Activated CD4-positive, alpha-beta memory T cell treated with anti-CD3 and anti-CD28 coated beads, Interleukin-2, amount 10 ng/mL, durations not matched to agents 7 days and 5 days (primary cell): ENCODE data around the gene PPM1B. TPM values are rescaled to one million over a fixed set of nuclear protein-coding genes. Genes with fewer than 3 reads are reported as not detected.

ENCODE experiments used
- CTCF ChIA-PET: fragments of 350-600 bp; sonication (Branson Sonifier 250); formaldehyde crosslinking; loops from one replicate; lab custom pipeline; 2021; ENCODE audit warnings: antibody characterized with exemption, inconsistent platforms; lab: Charles Lee
- POLR2A ChIA-PET: fragments of 350-600 bp; sonication (Branson Sonifier 250); formaldehyde crosslinking; loops from one replicate; lab custom pipeline; 2021; ENCODE audit warnings: antibody characterized with exemption; lab: Charles Lee
- DNase-seq: peaks from one replicate; pipeline ENCODE4 v3.0.0-alpha.2; 2020
- H3K27ac Mint-ChIP-seq: one replicate; pipeline ENCODE4 v1.8.0; 2021; ENCODE audit warnings: mild to moderate bottlenecking, mixed read lengths
- H3K27me3 Mint-ChIP-seq: one replicate; pipeline ENCODE4 v1.8.0; 2021; ENCODE audit warnings: mixed read lengths
- H3K36me3 Mint-ChIP-seq: one replicate; pipeline ENCODE4 v1.8.0; 2021; ENCODE audit warnings: low read depth, mixed read lengths
- H3K4me1 Mint-ChIP-seq: one replicate; pipeline ENCODE4 v1.8.0; 2021; ENCODE audit warnings: mixed read lengths
- H3K4me3 Mint-ChIP-seq: one replicate; pipeline ENCODE4 v1.8.0; 2021; ENCODE audit warnings: mild to moderate bottlenecking, mixed read lengths
- H3K9me3 Mint-ChIP-seq: one replicate; pipeline ENCODE4 v1.8.0; 2021; ENCODE audit warnings: mixed read lengths
- total RNA-seq, 2 experiments: library from RNA; stranded (reverse); gene quantifications; one replicate each; pipeline ENCODE4 v1.2.3, GENCODE V29; 2021

Gene PPM1B
- total RNA-seq, 2 experiments from 2014 or later, result 57.0 to 60.9 TPM

DNA sequence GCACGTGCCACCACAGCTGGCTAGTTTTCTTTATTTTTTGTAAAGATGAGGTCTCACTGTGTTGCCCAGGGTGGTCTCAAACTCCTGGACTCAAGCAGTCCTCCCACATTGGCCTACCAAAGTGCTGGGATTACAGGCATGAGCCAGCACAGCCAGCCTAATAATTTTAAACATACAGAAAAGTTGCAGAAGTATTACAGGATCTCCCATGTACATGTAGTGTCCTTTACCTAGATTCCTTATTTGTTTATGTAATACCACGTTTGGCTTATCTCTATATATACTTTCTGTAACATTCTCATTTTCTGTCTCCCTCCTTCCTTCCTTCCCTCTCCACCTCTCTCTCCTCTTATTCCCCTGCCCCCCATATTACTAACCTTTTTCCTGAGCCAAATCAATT is 41.7 kb downstream of the PPM1B start:
- no peak for DNase-seq
- no peak overlapping the region for H3K27ac Mint-ChIP-seq
- peaks cover 14% of the 10 kb centered on the region for H3K4me1 Mint-ChIP-seq
- CTCF ChIA-PET, result no interaction called here
- no peaks in the 10 kb centered on the region for H3K27me3 Mint-ChIP-seq
- H3K36me3 Mint-ChIP-seq, result peaks cover 40% of the 10 kb centered on the region
- H3K9me3 Mint-ChIP-seq, result no peaks in the 10 kb centered on the region
- H3K4me3 Mint-ChIP-seq, result no peak overlapping the region
- POLR2A ChIA-PET, result no interaction called here

DNA sequence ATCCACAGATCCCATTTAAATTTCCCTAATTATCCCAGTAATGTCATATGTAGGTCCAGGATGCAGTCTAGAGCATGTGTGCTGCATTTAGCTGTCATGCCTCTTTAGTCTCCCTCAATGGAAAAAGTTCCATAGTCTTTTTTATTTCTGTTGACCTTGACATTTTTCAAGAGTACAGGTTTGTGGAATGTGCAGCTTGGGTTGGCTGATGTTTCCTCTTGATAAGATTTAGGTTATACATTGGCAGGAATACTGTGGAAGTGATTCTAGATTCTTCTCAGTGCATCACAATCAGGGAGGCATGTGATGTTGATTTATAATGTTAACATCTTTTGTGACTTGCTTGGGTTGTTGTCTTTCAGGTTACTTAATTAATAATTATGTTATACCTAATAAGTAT is 42.5 kb downstream of the PPM1B start:
- no peaks in the 10 kb centered on the region for H3K9me3 Mint-ChIP-seq
- peaks cover 47% of the 10 kb centered on the region for H3K36me3 Mint-ChIP-seq
- no peak for DNase-seq
- ChIA-PET POLR2A (no interaction called here), CTCF (no interaction called here)
- H3K27ac Mint-ChIP-seq, result no peak overlapping the region
- no peaks in the 10 kb centered on the region for H3K27me3 Mint-ChIP-seq
- peaks cover 11% of the 10 kb centered on the region for H3K4me1 Mint-ChIP-seq
- no peak overlapping the region for H3K4me3 Mint-ChIP-seq

GRCh38 chr2:44212302-44212701 is 43.6 kb downstream of the PPM1B start:
- no peaks in the 10 kb centered on the region for H3K27me3 Mint-ChIP-seq
- H3K36me3 Mint-ChIP-seq, result peaks cover 49% of the 10 kb centered on the region
- no peak overlapping the region for H3K27ac Mint-ChIP-seq
- H3K4me3 Mint-ChIP-seq, result no peak overlapping the region
- POLR2A ChIA-PET, result no interaction called here
- peaks cover 3% of the 10 kb centered on the region for H3K4me1 Mint-ChIP-seq
- CTCF ChIA-PET, result interaction anchor here (0.7 to 1.9 kb wide), 2 partner anchors 12 to 175 kb away, joined by 3 to 4 read pairs; no protein-coding TSS in a partner anchor
- H3K9me3 Mint-ChIP-seq, result no peaks in the 10 kb centered on the region
- no peak for DNase-seq

- Mint-ChIP-seq H3K27me3 (no peaks in the 10 kb centered on the region), H3K27ac (no peak overlapping the region), H3K9me3 (no peaks in the 10 kb centered on the region), H3K4me1 (no peaks in the 10 kb centered on the region), H3K36me3 (peaks cover 36% of the 10 kb centered on the region), H3K4me3 (no peak overlapping the region)
- no peak for DNase-seq
- CTCF ChIA-PET, result interaction anchor here (0.6 to 1.3 kb wide), 4 partner anchors 9 to 40 kb away, joined by 3 to 4 read pairs (median 4); no protein-coding TSS in a partner anchor
- POLR2A ChIA-PET, result no interaction called here
Measured at GRCh38 chr2:44215827-44216226, 47.2 kb downstream of the PPM1B start.

- POLR2A ChIA-PET, result interaction anchor here (0.6 kb wide), 1 partner anchor 38 kb away, joined by 3 read pairs; no protein-coding TSS in a partner anchor
- CTCF ChIA-PET, result interaction anchor here (0.7 to 1.5 kb wide), 2 partner anchors 20 to 131 kb away, joined by 3 to 4 read pairs; no protein-coding TSS in a partner anchor
- no peaks in the 10 kb centered on the region for H3K9me3 Mint-ChIP-seq
- DNase-seq, result no peak
- H3K36me3 Mint-ChIP-seq, result peaks cover 31% of the 10 kb centered on the region
- no peak overlapping the region for H3K27ac Mint-ChIP-seq
- no peaks in the 10 kb centered on the region for H3K27me3 Mint-ChIP-seq
- H3K4me3 Mint-ChIP-seq, result no peak overlapping the region
- no peaks in the 10 kb centered on the region for H3K4me1 Mint-ChIP-seq
Measured at GRCh38 chr2:44218771-44219170, 50.1 kb downstream of the PPM1B start.

GRCh38 chr2:44226753-44227152 is 58.1 kb downstream of the PPM1B start:
- Mint-ChIP-seq H3K4me1 (no peaks in the 10 kb centered on the region), H3K9me3 (no peaks in the 10 kb centered on the region), H3K27me3 (no peaks in the 10 kb centered on the region), H3K27ac (no peak overlapping the region), H3K36me3 (peaks cover 23% of the 10 kb centered on the region), H3K4me3 (no peak overlapping the region)
- ChIA-PET POLR2A (no interaction called here), CTCF (interaction anchor here (0.7 kb wide), 1 partner anchor 72 kb away, joined by 5 read pairs; no protein-coding TSS in a partner anchor)
- no peak for DNase-seq

- ChIA-PET POLR2A (no interaction called here), CTCF (no interaction called here)
- Mint-ChIP-seq H3K27me3 (no peaks in the 10 kb centered on the region), H3K4me1 (peaks cover 13% of the 10 kb centered on the region), H3K9me3 (no peaks in the 10 kb centered on the region), H3K27ac (no peak overlapping the region), H3K4me3 (no peak overlapping the region), H3K36me3 (peaks cover 26% of the 10 kb centered on the region)
- no peak for DNase-seq
Measured at GRCh38 chr2:44230378-44230777, 61.7 kb downstream of the PPM1B start.

GRCh38 chr2:44233450-44234128 is 64.9 kb downstream of the PPM1B start:
- no peaks in the 10 kb centered on the region for H3K27me3 Mint-ChIP-seq
- H3K27ac Mint-ChIP-seq, result no peak overlapping the region
- H3K9me3 Mint-ChIP-seq, result no peaks in the 10 kb centered on the region
- peaks cover 16% of the 10 kb centered on the region for H3K36me3 Mint-ChIP-seq
- no peak overlapping the region for H3K4me3 Mint-ChIP-seq
- H3K4me1 Mint-ChIP-seq, result peaks cover 31% of the 10 kb centered on the region
- POLR2A ChIA-PET, result no interaction called here
- CTCF ChIA-PET, result interaction anchor here (0.6 kb wide), 1 partner anchor 746 kb away, joined by 5 read pairs; no protein-coding TSS in a partner anchor
- no peak for DNase-seq

GRCh38 chr2:44237221-44237620 is 68.5 kb downstream of the PPM1B start:
- peaks cover 6% of the 10 kb centered on the region for H3K36me3 Mint-ChIP-seq
- peak; percentile 39 for DNase-seq
- peak overlapping the region; percentile 24 for H3K4me3 Mint-ChIP-seq
- peaks cover 30% of the 10 kb centered on the region for H3K4me1 Mint-ChIP-seq
- H3K9me3 Mint-ChIP-seq, result no peaks in the 10 kb centered on the region
- peak overlapping the region; percentile 74 for H3K27ac Mint-ChIP-seq
- no peaks in the 10 kb centered on the region for H3K27me3 Mint-ChIP-seq
- CTCF ChIA-PET, result interaction anchor here (1.1 to 2.5 kb wide), 2 partner anchors 9 to 149 kb away, joined by 3 to 6 read pairs; no protein-coding TSS in a partner anchor
- POLR2A ChIA-PET, result interaction anchor here (0.9 to 2.1 kb wide), 4 partner anchors 28 to 124 kb away, joined by 3 to 12 read pairs (median 4); partner anchors contain the start of genes PPM1B and PREPL

DNA sequence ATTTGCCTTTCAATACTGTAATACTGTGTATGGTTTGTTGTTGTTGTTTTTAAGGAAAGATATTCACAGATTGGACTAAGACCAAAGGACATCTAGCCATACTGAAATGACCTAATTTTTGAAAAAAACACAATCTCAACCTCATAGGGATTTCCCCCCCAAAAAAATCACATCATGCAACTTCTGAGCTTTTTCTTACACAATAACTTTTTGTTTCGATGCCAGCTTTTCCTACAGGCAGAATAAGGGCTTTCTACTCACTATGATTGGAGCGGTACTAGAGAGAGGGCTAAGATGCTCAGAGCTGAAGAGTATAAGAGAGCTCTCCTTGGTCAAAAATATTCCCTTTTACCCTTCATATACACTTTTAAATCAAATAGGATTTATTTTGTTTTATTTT is 74.2 kb downstream of the PPM1B start:
- no peak overlapping the region for H3K27ac Mint-ChIP-seq
- H3K4me3 Mint-ChIP-seq, result no peak overlapping the region
- ChIA-PET CTCF (interaction anchor here (0.8 to 1.9 kb wide), 11 partner anchors 8 to 199 kb away, joined by 3 to 8 read pairs (median 4); partner anchors contain the start of genes CAMKMT and PREPL), POLR2A (interaction anchor here (0.6 to 2.0 kb wide), 4 partner anchors 14 to 266 kb away, joined by 3 to 7 read pairs (median 3); partner anchors contain the start of genes CAMKMT, PPM1B and PREPL)
- no peaks in the 10 kb centered on the region for H3K9me3 Mint-ChIP-seq
- H3K4me1 Mint-ChIP-seq, result peaks cover 28% of the 10 kb centered on the region
- H3K27me3 Mint-ChIP-seq, result peaks cover 2% of the 10 kb centered on the region
- no peak for DNase-seq
- H3K36me3 Mint-ChIP-seq, result no peaks in the 10 kb centered on the region

GRCh38 chr2:44244135-44244871 is 75.6 kb downstream of the PPM1B start:
- POLR2A ChIA-PET, result no interaction called here
- CTCF ChIA-PET, result interaction anchor here (0.6 to 2.0 kb wide), 6 partner anchors 51 to 159 kb away, joined by 3 to 10 read pairs (median 4); no protein-coding TSS in a partner anchor
- Mint-ChIP-seq H3K9me3 (no peaks in the 10 kb centered on the region), H3K4me3 (no peak overlapping the region), H3K4me1 (peaks cover 24% of the 10 kb centered on the region), H3K36me3 (no peaks in the 10 kb centered on the region), H3K27ac (no peak overlapping the region), H3K27me3 (peaks cover 2% of the 10 kb centered on the region)
- DNase-seq, result peak; percentile 53

DNA sequence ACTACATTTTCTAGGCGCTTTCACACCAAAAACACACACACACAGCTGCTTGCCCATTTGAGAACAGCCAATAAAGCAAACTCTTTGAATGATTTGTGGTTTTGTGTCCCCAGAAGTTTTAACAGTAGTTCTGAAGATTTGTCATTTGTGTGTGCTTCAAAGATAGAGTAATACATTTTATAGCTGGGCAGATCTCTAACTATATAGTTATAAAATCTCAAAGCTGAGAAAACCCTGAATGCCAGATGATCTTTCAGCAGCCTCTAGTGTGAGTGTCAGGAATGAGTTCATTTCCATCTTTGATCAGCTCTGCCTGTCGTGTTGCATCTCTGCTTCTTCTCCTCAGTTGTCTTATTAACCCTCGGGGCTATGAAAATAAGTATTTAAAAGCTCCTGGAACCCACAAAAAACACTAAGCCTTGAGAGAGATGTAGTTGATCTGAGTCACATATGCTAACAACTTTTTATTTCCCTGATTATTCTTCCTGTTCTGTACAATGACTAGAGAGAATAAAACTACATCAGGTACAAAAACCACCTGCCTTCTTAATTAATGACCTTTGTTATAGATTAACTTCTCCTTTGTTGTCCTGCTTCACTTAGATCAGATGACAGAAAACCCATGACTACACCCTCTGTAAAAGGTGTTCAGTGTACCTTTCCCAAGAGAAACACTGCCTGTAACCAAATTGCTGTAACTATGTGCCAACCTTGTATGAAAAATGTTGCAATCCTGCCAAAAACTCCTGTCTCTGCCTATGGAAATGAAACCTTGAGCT is 76.6 kb downstream of the PPM1B start:
- peaks cover 5% of the 10 kb centered on the region for H3K27me3 Mint-ChIP-seq
- no peaks in the 10 kb centered on the region for H3K36me3 Mint-ChIP-seq
- H3K27ac Mint-ChIP-seq, result no peak overlapping the region
- no peaks in the 10 kb centered on the region for H3K9me3 Mint-ChIP-seq
- ChIA-PET POLR2A (no interaction called here), CTCF (interaction anchor here (0.7 to 2.0 kb wide), 7 partner anchors 8 to 201 kb away, joined by 3 to 10 read pairs (median 5); no protein-coding TSS in a partner anchor)
- DNase-seq, result no peak
- H3K4me3 Mint-ChIP-seq, result no peak overlapping the region
- H3K4me1 Mint-ChIP-seq, result peaks cover 25% of the 10 kb centered on the region
